Endodermal cell (in vitro differentiated cells): ENCODE results near the gene C4orf51. TPM values are rescaled to one million over a fixed set of nuclear protein-coding genes. Genes with fewer than 3 reads are reported as not detected.
A peak's percentile ranks its signal among the peaks of the same experiment; 100 is the strongest.

Experiments
- DNase-seq: peaks from one replicate; pipeline ENCODE4 v3.0.0-alpha.2; 2017
- H3K27ac ChIP-seq: 2 replicates; pipeline ENCODE4 v1.5.1; 2013; ENCODE audit warnings: mild to moderate bottlenecking, low read depth, low read length, moderate library complexity
- H3K27me3 ChIP-seq: 2 replicates; pipeline ENCODE4 v1.6.1; 2013; ENCODE audit warnings: mild to moderate bottlenecking, low read length, moderate library complexity; ENCODE audit not compliant: insufficient read depth, control insufficient read depth, poor library complexity, severe bottlenecking
- H3K36me3 ChIP-seq: 2 replicates; pipeline ENCODE4 v1.7.0; 2013; ENCODE audit warnings: mild to moderate bottlenecking, low read length, moderate library complexity; ENCODE audit not compliant: control insufficient read depth, insufficient read depth
- H3K4me1 ChIP-seq: one replicate; pipeline ENCODE4 v1.7.0; 2013; ENCODE audit warnings: low read length; ENCODE audit not compliant: control insufficient read depth, insufficient read depth
- H3K4me3 ChIP-seq: 2 replicates; pipeline ENCODE4 v1.5.1; 2013; ENCODE audit warnings: mild to moderate bottlenecking, low read length, moderate library complexity
- H3K9ac ChIP-seq: 2 replicates; pipeline ENCODE4 v1.6.1; 2013; ENCODE audit warnings: mild to moderate bottlenecking, low read length, moderate library complexity; ENCODE audit not compliant: poor library complexity, severe bottlenecking; ENCODE audit errors: extremely low read depth
- H3K9me3 ChIP-seq: 2 replicates; pipeline ENCODE4 v1.6.1; 2013; ENCODE audit warnings: mild to moderate bottlenecking, low read length, moderate library complexity; ENCODE audit not compliant: control insufficient read depth
- H3K27ac Mint-ChIP-seq: 2 replicates; pipeline ENCODE4 v1.8.0; 2020; ENCODE audit warnings: mixed read lengths
- H3K27me3 Mint-ChIP-seq: 2 replicates; pipeline ENCODE4 v1.8.0; 2021; ENCODE audit warnings: mild to moderate bottlenecking, mixed read lengths; ENCODE audit not compliant: insufficient read depth
- H3K36me3 Mint-ChIP-seq: 2 replicates; pipeline ENCODE4 v1.8.0; 2020; ENCODE audit warnings: low read depth, mixed read lengths
- H3K4me1 Mint-ChIP-seq: 2 replicates; pipeline ENCODE4 v1.8.0; 2020; ENCODE audit warnings: mixed read lengths
- H3K4me3 Mint-ChIP-seq: 2 replicates; pipeline ENCODE4 v1.8.0; 2020; ENCODE audit warnings: mild to moderate bottlenecking, moderate library complexity, mixed read lengths
- H3K9me3 Mint-ChIP-seq: 2 replicates; pipeline ENCODE4 v1.8.0; 2020; ENCODE audit warnings: mild to moderate bottlenecking, mixed read lengths
- WGBS, 2 experiments: methylation state at CpG; one replicate each; pipeline versions ENCODE4 v1.1.5 to v1.1.7; 2013; ENCODE audit warnings: missing lambda C conversion rate in 2 of 2, mixed read lengths in 1 of 2; ENCODE audit not compliant: insufficient coverage in 1 of 2, insufficient read length in 1 of 2; 5-methylcytosine and 5-hydroxymethylcytosine counted together
- total RNA-seq, 2 donors: library from RNA; stranded (reverse); fragmentation: NEBNext Ultra II Directional in 1 of 2; extraction: Animal tissue kit (Norgen Biotek cat#: 25700) in 1 of 2; gene quantifications; 2 replicates in 1 of 2; 3 replicates in 1 of 2; pipeline ENCODE4 v1.2.1, GENCODE V29; 2021
- TF ChIP-seq, protein P1 (sequence below): fragments of 200-600 bp; sonication (generic); conservative IDR thresholded peaks from 2 replicates; pipeline ENCODE4 v1.5.0; 2021; ENCODE audit warnings: antibody characterized with exemption, mild to moderate bottlenecking

Gene C4orf51
- total RNA-seq, 2 donors from 2014 or later: 6.8 TPM; not detected in 1

DNA sequence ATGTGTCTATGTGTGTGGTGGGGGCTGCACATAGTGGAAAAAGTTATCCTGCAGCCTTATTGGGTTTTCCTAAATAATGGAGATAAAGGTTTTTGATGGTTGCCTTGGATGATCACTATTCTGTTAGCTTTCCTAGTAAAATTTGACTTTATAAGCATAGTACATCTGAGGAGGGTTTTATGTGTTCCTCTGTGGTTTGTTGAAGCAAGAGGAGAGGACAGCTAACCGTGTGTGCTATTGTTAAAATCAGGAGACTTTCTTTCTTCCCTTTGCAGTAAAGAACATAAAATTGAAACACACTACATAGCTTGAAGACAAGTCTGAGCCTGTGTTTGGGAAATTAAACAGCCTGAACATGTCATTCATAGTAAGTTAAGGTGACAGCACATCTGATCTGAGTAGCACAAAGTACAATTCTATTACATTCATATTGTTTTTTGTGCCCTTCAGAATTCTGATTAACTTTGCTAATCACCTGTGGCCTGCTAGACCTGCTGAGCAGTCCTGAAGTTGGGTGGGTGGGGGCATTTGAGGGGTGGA lies 36.8 kb downstream of the C4orf51 start:
- no peak overlapping the region for H3K4me3 Mint-ChIP-seq
- H3K9me3 ChIP-seq: peaks cover 4% of the 10 kb centered on the region
- H3K9ac ChIP-seq: no peak overlapping the region
- H3K4me3 ChIP-seq: no peak overlapping the region
- H3K4me1 ChIP-seq: no peaks in the 10 kb centered on the region
- WGBS, 2 experiments: 86% methylated on average over 1 of the region's 1 CpG; no CpG with 5 or more reads in 1 of the 2 experiments
- H3K36me3 Mint-ChIP-seq: peaks cover 24% of the 10 kb centered on the region
- H3K27me3 ChIP-seq: no peaks in the 10 kb centered on the region
- peaks cover 3% of the 10 kb centered on the region for H3K9me3 Mint-ChIP-seq
- peak overlapping the region; percentile 12 for H3K27ac ChIP-seq
- TF ChIP-seq, protein P1, sequence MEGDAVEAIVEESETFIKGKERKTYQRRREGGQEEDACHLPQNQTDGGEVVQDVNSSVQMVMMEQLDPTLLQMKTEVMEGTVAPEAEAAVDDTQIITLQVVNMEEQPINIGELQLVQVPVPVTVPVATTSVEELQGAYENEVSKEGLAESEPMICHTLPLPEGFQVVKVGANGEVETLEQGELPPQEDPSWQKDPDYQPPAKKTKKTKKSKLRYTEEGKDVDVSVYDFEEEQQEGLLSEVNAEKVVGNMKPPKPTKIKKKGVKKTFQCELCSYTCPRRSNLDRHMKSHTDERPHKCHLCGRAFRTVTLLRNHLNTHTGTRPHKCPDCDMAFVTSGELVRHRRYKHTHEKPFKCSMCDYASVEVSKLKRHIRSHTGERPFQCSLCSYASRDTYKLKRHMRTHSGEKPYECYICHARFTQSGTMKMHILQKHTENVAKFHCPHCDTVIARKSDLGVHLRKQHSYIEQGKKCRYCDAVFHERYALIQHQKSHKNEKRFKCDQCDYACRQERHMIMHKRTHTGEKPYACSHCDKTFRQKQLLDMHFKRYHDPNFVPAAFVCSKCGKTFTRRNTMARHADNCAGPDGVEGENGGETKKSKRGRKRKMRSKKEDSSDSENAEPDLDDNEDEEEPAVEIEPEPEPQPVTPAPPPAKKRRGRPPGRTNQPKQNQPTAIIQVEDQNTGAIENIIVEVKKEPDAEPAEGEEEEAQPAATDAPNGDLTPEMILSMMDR: no peak
- no peak for DNase-seq
- no peak overlapping the region for H3K27ac Mint-ChIP-seq
- no peaks in the 10 kb centered on the region for H3K27me3 Mint-ChIP-seq
- peaks cover 22% of the 10 kb centered on the region for H3K4me1 Mint-ChIP-seq
- no peaks in the 10 kb centered on the region for H3K36me3 ChIP-seq

DNA sequence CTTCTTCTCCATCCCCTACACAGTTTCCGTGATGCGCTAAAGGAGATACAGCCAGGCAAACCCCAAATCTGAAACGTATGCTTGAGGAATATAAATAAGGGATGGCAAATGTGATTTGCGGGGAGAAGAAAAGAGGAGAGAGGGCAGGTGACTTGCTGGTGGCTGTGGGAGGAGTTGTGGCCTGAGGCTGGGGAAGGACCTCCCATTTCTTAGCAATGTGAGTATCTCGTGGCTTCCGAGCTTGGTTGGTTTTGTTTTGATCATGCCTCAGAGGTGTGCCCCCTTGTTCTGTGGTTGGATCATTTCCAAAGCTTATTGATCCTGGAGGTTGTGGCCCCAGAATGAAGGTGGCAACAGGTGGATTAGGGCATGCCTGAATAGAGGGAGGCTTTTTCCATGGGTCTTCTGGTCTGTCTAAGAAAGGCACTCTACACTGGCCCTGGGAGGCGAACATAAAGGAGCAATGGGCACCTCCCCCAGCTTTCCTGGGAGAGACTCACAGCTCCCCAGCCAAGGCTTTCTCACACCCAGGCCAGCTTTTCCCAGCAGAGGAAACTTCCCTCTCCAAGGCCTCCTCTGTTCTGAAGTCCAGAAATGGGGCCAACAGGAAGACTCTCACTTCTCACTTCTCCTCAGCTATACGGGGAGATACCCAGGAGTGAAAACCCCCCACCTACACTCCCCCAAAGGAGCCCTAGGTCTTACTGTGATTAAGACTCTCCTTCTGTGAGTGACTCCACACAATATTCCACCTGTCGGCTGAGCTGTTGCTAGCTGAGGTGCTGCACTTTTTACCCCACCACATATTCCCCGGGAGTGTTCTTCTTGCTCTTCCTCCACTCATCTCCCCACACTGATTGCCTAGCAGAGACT lies 40.0 kb downstream of the C4orf51 start:
- no peak for DNase-seq
- Mint-ChIP-seq H3K4me1 (peaks cover 17% of the 10 kb centered on the region), H3K4me3 (no peak overlapping the region), H3K27me3 (no peaks in the 10 kb centered on the region), H3K27ac (peak overlapping the region; percentile 42), H3K36me3 (peaks cover 28% of the 10 kb centered on the region), H3K9me3 (peaks cover 14% of the 10 kb centered on the region)
- Histone ChIP-seq H3K4me1 (no peaks in the 10 kb centered on the region), H3K36me3 (no peaks in the 10 kb centered on the region), H3K9me3 (peaks cover 13% of the 10 kb centered on the region), H3K9ac (no peak overlapping the region), H3K27me3 (no peaks in the 10 kb centered on the region), H3K4me3 (no peak overlapping the region), H3K27ac (no peak overlapping the region)
- 89 to 92% methylated on average over 4 to 10 of the region's 10 CpGs for WGBS, 2 experiments
- TF ChIP-seq, protein P1: no peak

DNA sequence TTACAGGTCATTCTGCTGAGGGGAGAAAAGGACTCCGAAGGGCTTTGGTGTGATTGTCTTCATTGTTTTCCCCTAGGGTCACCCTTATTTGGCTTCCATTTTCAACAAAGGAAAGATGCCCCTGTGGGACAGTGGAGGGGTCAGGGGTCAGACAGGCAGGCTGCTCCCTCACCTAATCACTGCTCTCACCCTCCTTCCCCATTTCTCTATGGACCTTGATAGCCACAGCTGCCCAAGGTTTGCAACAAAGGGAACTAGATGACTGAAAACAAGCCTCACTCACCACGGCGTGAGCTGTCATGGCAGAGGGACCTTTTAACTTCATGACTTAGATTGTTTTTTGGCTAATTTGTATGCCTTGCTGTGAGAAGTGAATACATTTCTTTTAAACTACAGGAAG lies 40.7 kb downstream of the C4orf51 start:
- Mint-ChIP-seq H3K9me3 (peaks cover 14% of the 10 kb centered on the region), H3K4me3 (no peak overlapping the region), H3K27ac (peak overlapping the region; percentile 40), H3K36me3 (peaks cover 28% of the 10 kb centered on the region), H3K4me1 (peaks cover 17% of the 10 kb centered on the region), H3K27me3 (no peaks in the 10 kb centered on the region)
- H3K4me3 ChIP-seq: no peak overlapping the region
- H3K4me1 ChIP-seq: no peaks in the 10 kb centered on the region
- H3K36me3 ChIP-seq: no peaks in the 10 kb centered on the region
- TF ChIP-seq, protein P1: no peak
- no peak for DNase-seq
- peaks cover 13% of the 10 kb centered on the region for H3K9me3 ChIP-seq
- WGBS, 2 experiments: 96 to 100% methylated on average over 2 to 3 of the region's 3 CpGs
- H3K27ac ChIP-seq: no peak overlapping the region
- H3K9ac ChIP-seq: no peak overlapping the region
- no peaks in the 10 kb centered on the region for H3K27me3 ChIP-seq
